HG03064 (cell line): Measurements from ENCODE around the gene NDST1.

Experiments
- ATAC-seq: cut with Tn5 transposase; IDR thresholded peaks from one replicate; pipeline ENCODE4 v1.9.1; 2021; ENCODE audit warnings: low read depth; ENCODE audit not compliant: unreplicated experiment

The NDST1 gene

GRCh38 chr5:150561192-150561512 lies 53.2 kb downstream of the NDST1 start:
- no peak for ATAC-seq

- ATAC-seq, result no peak
Observed at GRCh38 chr5:150561571-150562275, 53.8 kb downstream of the NDST1 start.

DNA sequence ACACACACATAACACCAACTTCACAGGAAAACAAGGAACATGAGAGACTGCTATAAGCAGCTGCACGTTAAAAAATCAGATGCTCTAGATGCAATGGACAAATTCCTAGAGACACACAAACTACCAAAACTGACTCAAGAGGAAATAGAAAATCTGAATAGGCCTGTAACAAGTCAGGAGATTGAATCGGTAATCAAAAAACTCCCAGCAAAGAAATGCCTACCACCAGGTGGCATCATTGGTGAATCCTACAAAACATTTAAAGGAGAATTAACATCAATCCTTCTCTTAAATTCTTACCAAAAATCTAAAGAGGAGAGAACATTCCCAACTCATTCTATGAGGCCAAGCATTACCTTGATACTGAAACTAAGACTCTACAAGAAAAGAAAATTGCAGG lies 54.9 kb downstream of the NDST1 start:
- no peak for ATAC-seq

DNA sequence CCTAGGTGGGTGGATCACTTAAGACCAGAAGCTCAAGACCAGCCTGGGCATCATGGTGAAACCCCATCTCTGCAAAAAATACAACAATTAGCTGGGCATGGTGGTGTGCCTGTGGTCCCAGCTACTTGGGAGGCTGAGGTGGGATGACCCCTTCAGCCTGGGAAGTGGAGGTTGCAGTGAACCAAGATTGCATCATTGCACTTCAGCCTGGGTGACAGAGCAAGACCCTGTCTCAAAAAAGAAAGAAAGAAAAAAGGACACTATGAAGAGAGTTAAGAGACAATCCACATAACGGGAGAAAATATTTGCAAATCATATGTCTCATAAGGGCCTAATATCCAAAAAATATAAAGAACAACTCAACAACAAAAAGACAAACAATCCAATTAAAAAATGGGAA lies 57.9 kb downstream of the NDST1 start:
- ATAC-seq, result no peak

- no peak for ATAC-seq
Observed at GRCh38 chr5:150567031-150567717, 59.2 kb downstream of the NDST1 start.

- ATAC-seq, result no peak
Observed at GRCh38 chr5:150568663-150569062, 60.7 kb downstream of the NDST1 start.

GRCh38 chr5:150570333-150570732 lies 62.4 kb downstream of the NDST1 start:
- ATAC-seq, result no peak

DNA sequence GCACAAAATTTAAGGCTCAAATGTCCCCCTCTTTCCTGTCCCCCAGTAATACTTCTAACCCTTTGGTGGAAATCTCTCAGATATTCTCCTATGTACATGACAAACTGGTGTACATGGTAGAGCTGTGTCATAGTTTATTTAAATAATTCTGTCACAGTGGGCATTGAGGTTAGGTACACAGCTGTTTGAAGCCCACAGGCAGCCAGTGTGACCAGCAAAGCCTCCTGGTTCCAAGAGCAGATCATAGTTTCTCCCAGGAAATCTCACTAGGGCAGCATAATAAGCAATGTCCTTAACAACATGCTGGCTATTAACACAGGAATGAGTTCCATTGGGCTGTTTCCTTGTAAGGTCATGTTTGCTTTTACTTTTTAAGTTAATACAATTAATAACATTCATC lies 63.9 kb downstream of the NDST1 start:
- no peak for ATAC-seq

- ATAC-seq, result no peak
Observed at GRCh38 chr5:150573216-150573615, 65.3 kb downstream of the NDST1 start.

DNA sequence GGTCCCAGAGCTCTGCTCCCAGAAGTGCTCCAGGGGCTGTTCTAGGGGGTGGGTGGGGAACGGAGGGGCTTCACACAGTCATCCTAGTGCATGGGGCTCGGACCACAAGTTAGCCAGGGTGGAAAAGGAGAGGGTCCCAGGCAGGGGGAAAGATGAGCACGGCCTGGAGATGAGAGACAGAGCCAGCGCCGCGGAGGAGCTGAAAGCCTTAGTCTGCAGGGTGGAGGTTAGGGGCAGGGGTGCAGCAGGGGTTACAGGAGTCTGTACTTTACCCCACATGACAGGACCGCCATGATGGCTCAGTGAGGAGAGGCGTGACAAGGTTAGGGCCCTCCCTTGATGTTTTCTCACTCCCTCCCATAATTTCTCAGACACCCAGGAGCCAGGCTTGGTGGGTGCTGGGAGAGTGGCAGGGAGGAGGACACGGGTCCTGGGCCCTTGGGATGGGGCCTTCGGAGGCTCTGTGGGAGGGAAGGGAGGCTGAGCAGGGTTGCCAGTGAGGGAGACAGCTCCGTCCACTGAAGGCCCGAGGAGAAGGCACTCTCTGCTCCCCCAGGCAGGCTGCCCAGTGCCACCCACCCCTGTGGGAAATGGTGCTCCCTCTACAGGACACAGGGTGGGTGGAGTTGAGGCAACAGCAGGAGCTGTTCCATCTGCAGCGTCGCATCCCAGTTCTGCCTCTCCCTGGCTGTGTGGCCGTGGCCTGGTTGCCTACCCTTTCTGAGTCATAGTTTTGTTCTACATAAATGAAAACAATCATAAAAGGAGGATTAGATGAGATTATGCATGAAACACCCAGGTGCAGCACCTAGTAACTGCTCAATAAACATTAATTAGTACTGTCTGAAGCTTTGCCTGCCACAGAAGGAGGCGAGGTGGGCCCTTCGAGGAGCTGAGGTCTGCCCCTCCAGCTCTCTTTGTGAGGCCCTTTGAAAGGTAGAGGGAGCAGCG lies 66.2 kb downstream of the NDST1 start:
- no peak for ATAC-seq

- no peak for ATAC-seq
Observed at GRCh38 chr5:150574818-150575547, 67.1 kb downstream of the NDST1 start.

DNA sequence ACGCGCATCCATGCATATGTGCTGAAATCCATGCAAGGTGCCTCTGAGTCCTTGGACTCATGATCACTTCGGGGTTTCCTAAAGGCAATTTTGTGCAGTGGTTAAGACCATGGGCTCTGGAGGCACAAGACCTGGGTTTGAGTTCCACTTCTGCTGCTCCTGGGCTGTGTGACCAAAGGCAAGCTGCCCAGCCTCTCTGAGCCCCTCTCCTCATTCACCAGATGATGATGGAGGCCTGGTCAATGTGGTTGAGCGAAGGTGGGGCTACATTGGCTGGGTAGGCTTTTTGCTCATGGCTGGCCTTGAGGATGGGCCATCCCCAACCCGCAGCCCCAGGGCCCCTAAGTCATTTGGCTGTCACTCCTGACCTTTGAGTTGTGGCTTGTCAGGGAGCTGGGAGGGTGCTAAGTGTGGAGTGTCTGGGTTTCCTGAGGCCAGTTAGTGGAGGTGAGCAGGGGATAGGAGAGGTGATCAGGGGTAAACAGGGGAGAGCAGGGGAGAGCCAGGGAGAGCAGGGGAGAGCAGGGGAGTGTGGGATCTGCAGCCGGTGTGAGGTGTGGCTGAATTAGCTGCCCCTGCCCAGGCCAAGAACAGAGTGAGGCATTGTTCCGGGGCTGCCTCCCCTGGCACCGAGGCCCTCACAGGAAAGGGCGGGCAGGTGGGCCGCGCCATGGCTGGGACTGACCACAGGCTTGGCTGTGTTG lies 68.0 kb downstream of the NDST1 start:
- ATAC-seq, result no peak

GRCh38 chr5:150576449-150576949 lies 68.6 kb downstream of the NDST1 start:
- no peak for ATAC-seq

- ATAC-seq, result no peak
Observed at GRCh38 chr5:150577378-150578139, 69.6 kb downstream of the NDST1 start.

GRCh38 chr5:150578781-150579461 lies 71.0 kb downstream of the NDST1 start:
- ATAC-seq, result no peak

GRCh38 chr5:150579462-150580400 lies 71.8 kb downstream of the NDST1 start:
- ATAC-seq, result no peak

- no peak for ATAC-seq
Observed at GRCh38 chr5:150580917-150581316, 73.0 kb downstream of the NDST1 start.
